GM23338 (cell line): ENCODE data around the gene IFT88. TPM values are rescaled to one million over a fixed set of nuclear protein-coding genes. Genes with fewer than 3 reads are reported as not detected.
A peak's percentile ranks its signal among the peaks of the same experiment; 100 is the strongest.

Experiments used
- ATAC-seq: fragments of 200-7000 bp; cut with Tn5 transposase; 3 replicates; pipeline ENCODE4 v1.9.1; 2020
- DNase-seq: peaks from one replicate; pipeline ENCODE4 v3.0.0-alpha.2; 2015; ENCODE audit warnings: low spot score
- H2AFZ ChIP-seq: fragments of 200-600 bp; sonication (generic); 2 replicates; pipeline ENCODE4 v1.8.0; 2016; ENCODE audit warnings: antibody characterized with exemption, mild to moderate bottlenecking, moderate library complexity
- H3F3A ChIP-seq: fragments of 200-600 bp; sonication (generic); replicated peaks from 2 replicates; pipeline ENCODE4 v1.8.0; 2017; ENCODE audit warnings: antibody characterized with exemption, mixed run types, low read depth
- H3K27ac ChIP-seq: fragments of 200-600 bp; sonication (generic); 2 replicates; pipeline ENCODE4 v1.6.1; 2016; ENCODE audit warnings: low read depth
- H3K27me3 ChIP-seq: fragments of 200-600 bp; sonication (generic); 2 replicates; pipeline ENCODE4 v1.8.0; 2016; ENCODE audit warnings: mild to moderate bottlenecking, mixed run types, moderate library complexity; ENCODE audit not compliant: insufficient read depth
- H3K36me3 ChIP-seq: fragments of 200-600 bp; sonication (generic); 2 replicates; pipeline ENCODE4 v1.8.0; 2016; ENCODE audit warnings: mild to moderate bottlenecking; ENCODE audit not compliant: insufficient read depth
- H3K4me1 ChIP-seq: fragments of 200-600 bp; sonication (generic); 2 replicates; pipeline ENCODE4 v1.8.0; 2016; ENCODE audit warnings: mild to moderate bottlenecking, moderate library complexity; ENCODE audit not compliant: insufficient read depth
- H3K4me2 ChIP-seq: fragments of 200-600 bp; sonication (generic); 2 replicates; pipeline ENCODE4 v1.7.1; 2017; ENCODE audit warnings: mixed run types
- H3K4me3 ChIP-seq: fragments of 200-600 bp; sonication (generic); 2 replicates; pipeline ENCODE4 v1.6.1; 2016; ENCODE audit warnings: mixed run types
- H3K79me2 ChIP-seq: fragments of 200-600 bp; sonication (generic); replicated peaks from 2 replicates; pipeline ENCODE4 v1.8.0; 2017; ENCODE audit warnings: mild to moderate bottlenecking; ENCODE audit not compliant: insufficient read depth
- H3K9me2 ChIP-seq: fragments of 200-600 bp; sonication (generic); 2 replicates; pipeline ENCODE4 v1.8.0; 2017; ENCODE audit not compliant: insufficient read depth
- H4K20me1 ChIP-seq: fragments of 200-600 bp; sonication (generic); replicated peaks from 2 replicates; pipeline ENCODE4 v1.8.0; 2017; ENCODE audit warnings: mild to moderate bottlenecking; ENCODE audit not compliant: insufficient read depth
- H3K27ac Mint-ChIP-seq: 2 replicates; pipeline ENCODE4 v1.8.0; 2020; ENCODE audit warnings: inconsistent platforms, mild to moderate bottlenecking, moderate library complexity, mixed read lengths
- H3K27me3 Mint-ChIP-seq: 3 replicates; pipeline ENCODE4 v1.8.0; 2022; ENCODE audit warnings: low read depth, mild to moderate bottlenecking, moderate library complexity, mixed read lengths, inconsistent platforms; ENCODE audit not compliant: insufficient read depth, poor library complexity
- H3K36me3 Mint-ChIP-seq: 3 replicates; pipeline ENCODE4 v1.8.0; 2021; ENCODE audit warnings: low read depth, mild to moderate bottlenecking, inconsistent platforms, moderate library complexity, mixed read lengths
- H3K4me1 Mint-ChIP-seq: 3 replicates; pipeline ENCODE4 v1.8.0; 2020; ENCODE audit warnings: mild to moderate bottlenecking, inconsistent platforms, mixed read lengths
- H3K4me3 Mint-ChIP-seq: 3 replicates; pipeline ENCODE4 v1.8.0; 2021; ENCODE audit warnings: moderate library complexity, mild to moderate bottlenecking, inconsistent platforms, mixed read lengths
- H3K9me3 Mint-ChIP-seq: 3 replicates; pipeline ENCODE4 v1.8.0; 2020; ENCODE audit warnings: moderate library complexity, mild to moderate bottlenecking, inconsistent platforms, mixed read lengths
- CREB1 ChIP-seq: fragments of 250-450 bp; sonication (Bioruptor Pico); IDR thresholded peaks from 2 replicates; pipeline ENCODE4 v1.5.0; 2020; ENCODE audit warnings: low read depth, mild to moderate bottlenecking, moderate library complexity
- CTCF ChIP-seq, 2 experiments: fragments of 200-600 bp in 1 of 2; sonication (generic) in 1 of 2; conservative IDR thresholded peaks; 2 replicates each; pipeline versions ENCODE4 v1.5.1 to v1.6.1; 2016 to 2017; ENCODE audit warnings: antibody characterized with exemption in 2 of 2, low read depth in 2 of 2, mild to moderate bottlenecking in 2 of 2, moderate library complexity in 1 of 2
- EZH2 ChIP-seq: fragments of 200-600 bp; sonication (generic); IDR thresholded peaks from one replicate; pipeline ENCODE4 v1.8.0; 2017; ENCODE audit warnings: antibody characterized with exemption, mild to moderate bottlenecking, low read depth; ENCODE audit not compliant: unreplicated experiment
- EZH2phosphoT487 ChIP-seq: fragments of 200-600 bp; sonication (generic); IDR thresholded peaks from one replicate; pipeline ENCODE4 v1.8.1; 2018; ENCODE audit warnings: antibody characterized with exemption; ENCODE audit not compliant: unreplicated experiment
- JUNB ChIP-seq: IDR thresholded peaks from one replicate; pipeline ENCODE4 v1.6.1; 2016; ENCODE audit warnings: antibody characterized with exemption; ENCODE audit not compliant: unreplicated experiment
- NANOG ChIP-seq: IDR thresholded peaks from 2 replicates; pipeline ENCODE4 v1.6.1; 2016; ENCODE audit warnings: antibody characterized with exemption, borderline replicate concordance
- POLR2AphosphoS5 ChIP-seq: IDR thresholded peaks from 2 replicates; pipeline ENCODE4 v1.6.1; 2016; ENCODE audit warnings: antibody characterized with exemption, low read depth
- STAT1 ChIP-seq: IDR thresholded peaks from one replicate; pipeline ENCODE4 v1.6.1; 2016; ENCODE audit warnings: antibody characterized with exemption; ENCODE audit not compliant: unreplicated experiment
- ZNF331 ChIP-seq: fragments of 250-450 bp; sonication (Bioruptor Pico); IDR thresholded peaks from 2 replicates; pipeline ENCODE4 v1.5.0; 2020; ENCODE audit warnings: low read depth, mild to moderate bottlenecking, moderate library complexity
- polyA plus RNA-seq: library from polyadenylated mRNA; unstranded; fragments of >200 nt; fragmentation: Nextera tagmentation; extraction: Ambion mirVana; gene quantifications from 2 replicates; pipeline ENCODE4 v1.2.1, GENCODE V29; 2016
- total RNA-seq: library from RNA; depleted of rRNA; stranded (reverse); fragments of >200 nt; shearing (Covaris generic); gene quantifications from 2 replicates; pipeline ENCODE4 v1.2.3, GENCODE V29; 2014
- TF ChIP-seq, protein P1 (sequence below): IDR thresholded peaks from one replicate; pipeline ENCODE4 v1.6.1; 2018; ENCODE audit warnings: antibody characterized with exemption; ENCODE audit not compliant: unreplicated experiment
- TF ChIP-seq, protein P2 (sequence below): IDR thresholded peaks from 2 replicates; pipeline ENCODE4 v1.6.1; 2016; ENCODE audit warnings: antibody characterized with exemption

IFT88 gene
- total and polyA plus RNA-seq, 2 experiments from 2014 or later, result 8.2 to 8.7 TPM

GRCh38 chr13:20717581-20718542 is 150.9 kb downstream of the IFT88 start:
- H3K4me1 Mint-ChIP-seq, result peaks cover 21% of the 10 kb centered on the region
- no peak for DNase-seq
- Histone ChIP-seq H3F3A (0 out of 2 replicates have a peak, but pooled peaks cover 6% of the 10 kb centered on the region), H3K79me2 (no peaks in the 10 kb centered on the region), H3K27ac (no peak overlapping the region), H3K4me1 (peaks cover 10% of the 10 kb centered on the region), H3K4me3 (no peak overlapping the region), H3K27me3 (peaks cover 28% of the 10 kb centered on the region), H3K36me3 (no peaks in the 10 kb centered on the region), H3K4me2 (no peak overlapping the region), H3K9me2 (no peaks in the 10 kb centered on the region), H2AFZ (0 out of 2 replicates have a peak overlapping the region, but pooled peaks have one; percentile 74), H4K20me1 (no peaks in the 10 kb centered on the region)
- no peaks in the 10 kb centered on the region for H3K9me3 Mint-ChIP-seq
- no peaks in the 10 kb centered on the region for H3K36me3 Mint-ChIP-seq
- H3K27ac Mint-ChIP-seq, result no peak overlapping the region
- no peak for TF ChIP-seq ZNF331 (CRISPR knock-in tag)
- TF ChIP-seq EZH2, result no peak
- TF ChIP-seq EZH2phosphoT487, result no peak
- no peak for TF ChIP-seq CTCF (conservative IDR thresholded peaks at IDR 0.05; ENCODE audit: low read depth in 2 of 2)
- TF ChIP-seq JUNB, result no peak
- TF ChIP-seq POLR2AphosphoS5, result no peak
- no peak for TF ChIP-seq STAT1
- no peak for TF ChIP-seq CREB1 (CRISPR knock-in tag)
- TF ChIP-seq NANOG, result no peak
- TF ChIP-seq, protein P1, sequence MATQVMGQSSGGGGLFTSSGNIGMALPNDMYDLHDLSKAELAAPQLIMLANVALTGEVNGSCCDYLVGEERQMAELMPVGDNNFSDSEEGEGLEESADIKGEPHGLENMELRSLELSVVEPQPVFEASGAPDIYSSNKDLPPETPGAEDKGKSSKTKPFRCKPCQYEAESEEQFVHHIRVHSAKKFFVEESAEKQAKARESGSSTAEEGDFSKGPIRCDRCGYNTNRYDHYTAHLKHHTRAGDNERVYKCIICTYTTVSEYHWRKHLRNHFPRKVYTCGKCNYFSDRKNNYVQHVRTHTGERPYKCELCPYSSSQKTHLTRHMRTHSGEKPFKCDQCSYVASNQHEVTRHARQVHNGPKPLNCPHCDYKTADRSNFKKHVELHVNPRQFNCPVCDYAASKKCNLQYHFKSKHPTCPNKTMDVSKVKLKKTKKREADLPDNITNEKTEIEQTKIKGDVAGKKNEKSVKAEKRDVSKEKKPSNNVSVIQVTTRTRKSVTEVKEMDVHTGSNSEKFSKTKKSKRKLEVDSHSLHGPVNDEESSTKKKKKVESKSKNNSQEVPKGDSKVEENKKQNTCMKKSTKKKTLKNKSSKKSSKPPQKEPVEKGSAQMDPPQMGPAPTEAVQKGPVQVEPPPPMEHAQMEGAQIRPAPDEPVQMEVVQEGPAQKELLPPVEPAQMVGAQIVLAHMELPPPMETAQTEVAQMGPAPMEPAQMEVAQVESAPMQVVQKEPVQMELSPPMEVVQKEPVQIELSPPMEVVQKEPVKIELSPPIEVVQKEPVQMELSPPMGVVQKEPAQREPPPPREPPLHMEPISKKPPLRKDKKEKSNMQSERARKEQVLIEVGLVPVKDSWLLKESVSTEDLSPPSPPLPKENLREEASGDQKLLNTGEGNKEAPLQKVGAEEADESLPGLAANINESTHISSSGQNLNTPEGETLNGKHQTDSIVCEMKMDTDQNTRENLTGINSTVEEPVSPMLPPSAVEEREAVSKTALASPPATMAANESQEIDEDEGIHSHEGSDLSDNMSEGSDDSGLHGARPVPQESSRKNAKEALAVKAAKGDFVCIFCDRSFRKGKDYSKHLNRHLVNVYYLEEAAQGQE, result no peak
- TF ChIP-seq, protein P2, sequence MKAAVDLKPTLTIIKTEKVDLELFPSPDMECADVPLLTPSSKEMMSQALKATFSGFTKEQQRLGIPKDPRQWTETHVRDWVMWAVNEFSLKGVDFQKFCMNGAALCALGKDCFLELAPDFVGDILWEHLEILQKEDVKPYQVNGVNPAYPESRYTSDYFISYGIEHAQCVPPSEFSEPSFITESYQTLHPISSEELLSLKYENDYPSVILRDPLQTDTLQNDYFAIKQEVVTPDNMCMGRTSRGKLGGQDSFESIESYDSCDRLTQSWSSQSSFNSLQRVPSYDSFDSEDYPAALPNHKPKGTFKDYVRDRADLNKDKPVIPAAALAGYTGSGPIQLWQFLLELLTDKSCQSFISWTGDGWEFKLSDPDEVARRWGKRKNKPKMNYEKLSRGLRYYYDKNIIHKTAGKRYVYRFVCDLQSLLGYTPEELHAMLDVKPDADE, result no peak
- no peak for ATAC-seq
- no peak overlapping the region for H3K4me3 Mint-ChIP-seq
- peaks cover 16% of the 10 kb centered on the region for H3K27me3 Mint-ChIP-seq
